NCI-H2196 (cell line): ENCODE results near the gene NIPAL3.
"Not testable (repeated sequence)": the region's sequence is repeated elsewhere in the genome, so short reads cannot be mapped to it uniquely, and the experiment has no call there.

ENCODE experiments used
- DNase-seq: peaks from one replicate; lab custom pipeline; 2025; ENCODE audit not compliant: unreplicated experiment; lab: John Stamatoyannopoulos, UW

The NIPAL3 gene

GRCh38 chr1:24421502-24421901 is 5.9 kb downstream of the NIPAL3 start:
- no peak for DNase-seq

GRCh38 chr1:24424207-24424606 is 8.6 kb downstream of the NIPAL3 start:
- DNase-seq: no peak

- no peak for DNase-seq
Observed at GRCh38 chr1:24424990-24425389, 9.4 kb downstream of the NIPAL3 start.

- DNase-seq: no peak
Observed at GRCh38 chr1:24425441-24425840, 9.8 kb downstream of the NIPAL3 start.

- DNase-seq: no peak
Observed at GRCh38 chr1:24425922-24426321, 10.3 kb downstream of the NIPAL3 start.

GRCh38 chr1:24426744-24427544 is 11.3 kb downstream of the NIPAL3 start:
- no peak for DNase-seq

- DNase-seq: no peak
Observed at GRCh38 chr1:24427545-24427862, 11.9 kb downstream of the NIPAL3 start.

GRCh38 chr1:24435782-24436365 is 20.3 kb downstream of the NIPAL3 start:
- DNase-seq: no peak

GRCh38 chr1:24437631-24438396 is 22.2 kb downstream of the NIPAL3 start:
- DNase-seq: no peak

- DNase-seq: no peak
Observed at GRCh38 chr1:24438423-24438901, 22.9 kb downstream of the NIPAL3 start.

- no peak for DNase-seq
Observed at GRCh38 chr1:24440436-24440835, 24.8 kb downstream of the NIPAL3 start.

- DNase-seq: no peak
Observed at GRCh38 chr1:24441480-24441879, 25.9 kb downstream of the NIPAL3 start.

- DNase-seq: no peak
Observed at GRCh38 chr1:24441996-24442668, 26.5 kb downstream of the NIPAL3 start.

GRCh38 chr1:24442764-24443163 is 27.2 kb downstream of the NIPAL3 start:
- no peak for DNase-seq

- no peak for DNase-seq
Observed at GRCh38 chr1:24443241-24443656, 27.6 kb downstream of the NIPAL3 start.

GRCh38 chr1:24446446-24446845 is 30.8 kb downstream of the NIPAL3 start:
- not testable (repeated sequence) for DNase-seq

- no peak for DNase-seq
Observed at GRCh38 chr1:24450316-24450715, 34.7 kb downstream of the NIPAL3 start.

- DNase-seq: no peak
Observed at GRCh38 chr1:24450857-24451397, 35.3 kb downstream of the NIPAL3 start.

- DNase-seq: no peak
Observed at GRCh38 chr1:24451746-24452145, 36.1 kb downstream of the NIPAL3 start.

GRCh38 chr1:24452922-24453485 is 37.4 kb downstream of the NIPAL3 start:
- DNase-seq: no peak

- DNase-seq: no peak
Observed at GRCh38 chr1:24454673-24455072, 39.1 kb downstream of the NIPAL3 start.
